Endothelial cell of umbilical vein (primary cell): ENCODE results near the gene PPM1F. TPM values are rescaled to one million over a fixed set of nuclear protein-coding genes. Genes with fewer than 3 reads are reported as not detected.

ENCODE experiments used
- BruUV-seq: library from RNA; stranded (reverse); fragments of 400-500 nt; replicated peaks from 2 replicates; lab custom pipeline; 2021; lab: Mats Ljungman, UMichigan
- CTCF ChIA-PET: fragments of 300-600, 350-600 bp; sonication (Branson Sonifier 250); formaldehyde crosslinking; loops from one replicate; lab custom pipeline; 2021; ENCODE audit warnings: antibody characterized with exemption, inconsistent platforms; lab: Charles Lee
- POLR2A ChIA-PET: fragments of 300-600, 350-600 bp; sonication (Branson Sonifier 250); formaldehyde crosslinking; loops from one replicate; lab custom pipeline; 2021; ENCODE audit warnings: antibody characterized with exemption, inconsistent platforms; lab: Charles Lee
- DNase-seq: peaks from one replicate; pipeline ENCODE4 v3.0.0-alpha.2; 2011; ENCODE audit warnings: low read depth, low spot score
- FAIRE-seq: peaks from 2 replicates; lab custom pipeline; 2011; peaks lifted over from hg19 to GRCh38; lab: Jason Lieb, UNC
- H2AFZ ChIP-seq: 2 replicates; pipeline ENCODE4 v1.6.0; 2012; ENCODE audit warnings: low read depth, low read length, control low read depth, inconsistent platforms
- H3K27ac ChIP-seq: 2 replicates; pipeline ENCODE4 v1.5.1; 2011; ENCODE audit warnings: low read depth, mild to moderate bottlenecking, control low read depth, low read length, moderate library complexity; ENCODE audit not compliant: insufficient read depth
- H3K27me3 ChIP-seq, 2 experiments: 2 replicates each; pipeline versions ENCODE4 v1.6.0 to v1.6.1; 2011; ENCODE audit warnings: low read length in 2 of 2, mixed read lengths in 1 of 2; ENCODE audit not compliant: control insufficient read depth in 2 of 2, insufficient read depth in 2 of 2
- H3K36me3 ChIP-seq, 2 experiments: 2 replicates in 1 of 2; 3 replicates in 1 of 2; pipeline ENCODE4 v1.5.1; 2011; ENCODE audit warnings: low read length in 2 of 2, mild to moderate bottlenecking in 1 of 2, moderate library complexity in 1 of 2; ENCODE audit not compliant: control insufficient read depth in 2 of 2, insufficient read depth in 2 of 2; ENCODE audit errors: extremely low read depth in 1 of 2
- H3K4me1 ChIP-seq: 3 replicates; pipeline ENCODE4 v1.5.1; 2011; ENCODE audit warnings: mild to moderate bottlenecking, low read length; ENCODE audit not compliant: control insufficient read depth, insufficient read depth; ENCODE audit errors: extremely low read depth
- H3K4me2 ChIP-seq: 2 replicates; pipeline ENCODE4 v1.6.1; 2011; ENCODE audit warnings: low read length, control low read depth, mixed read lengths; ENCODE audit not compliant: insufficient read depth
- H3K4me3 ChIP-seq, 3 experiments: fragments of 200-600 bp in 1 of 3; sonication (generic), shearing (Covaris generic) in 1 of 3; replicated peaks in 1 of 3; 2 replicates each; pipeline ENCODE4 v1.5.1; 2011 to 2016; ENCODE audit warnings: control low read depth in 3 of 3, low read length in 3 of 3, mild to moderate bottlenecking in 2 of 3, inconsistent platforms in 1 of 3, low read depth in 1 of 3, moderate library complexity in 1 of 3; ENCODE audit not compliant: insufficient read depth in 1 of 3
- H3K79me2 ChIP-seq: 2 replicates; pipeline ENCODE4 v1.6.0; 2012; ENCODE audit warnings: low read length, inconsistent platforms; ENCODE audit not compliant: control insufficient read depth, insufficient read depth
- H3K9ac ChIP-seq: replicated peaks from 2 replicates; pipeline ENCODE3; 2011; ENCODE audit warnings: low read length, control low read depth; ENCODE audit not compliant: insufficient read depth; ENCODE audit errors: extremely low read depth
- H3K9me1 ChIP-seq: replicated peaks from 3 replicates; pipeline ENCODE4 v1.6.0; 2011; ENCODE audit warnings: mild to moderate bottlenecking, low read length; ENCODE audit not compliant: control insufficient read depth, insufficient read depth; ENCODE audit errors: extremely low read depth
- H3K9me3 ChIP-seq: replicated peaks from 2 replicates; pipeline ENCODE4 v1.5.1; 2012; ENCODE audit warnings: low read length, inconsistent platforms; ENCODE audit not compliant: control insufficient read depth, insufficient read depth
- H4K20me1 ChIP-seq: replicated peaks from 2 replicates; pipeline ENCODE3; 2011; ENCODE audit warnings: mild to moderate bottlenecking, low read length; ENCODE audit not compliant: control insufficient read depth, insufficient read depth; ENCODE audit errors: extremely low read depth
- EZH2 ChIP-seq: IDR thresholded peaks from 2 replicates; pipeline ENCODE4 v1.6.1; 2012; ENCODE audit warnings: borderline replicate concordance, low read depth, mild to moderate bottlenecking, moderate library complexity, low read length, inconsistent platforms; ENCODE audit not compliant: severe bottlenecking
- FOS ChIP-seq: IDR thresholded peaks from 2 replicates; pipeline ENCODE4 v1.6.1; 2011; ENCODE audit warnings: mild to moderate bottlenecking, low read length, moderate library complexity, borderline replicate concordance; ENCODE audit not compliant: insufficient read depth
- GATA2 ChIP-seq: IDR thresholded peaks from 2 replicates; pipeline ENCODE4 v1.7.0; 2011; ENCODE audit warnings: low read depth, mild to moderate bottlenecking, moderate library complexity, mixed read lengths, low read length; ENCODE audit not compliant: insufficient read length, insufficient read depth
- JUN ChIP-seq: IDR thresholded peaks from 2 replicates; pipeline ENCODE4 v1.6.1; 2011; ENCODE audit warnings: borderline replicate concordance, low read depth; ENCODE audit not compliant: insufficient read length, insufficient read depth
- MYC ChIP-seq: IDR thresholded peaks from one replicate; pipeline ENCODE4 v1.6.1; 2011; ENCODE audit warnings: mild to moderate bottlenecking, low read depth, low read length
- POLR2A ChIP-seq: IDR thresholded peaks from 2 replicates; pipeline ENCODE4 v1.6.1; 2012; ENCODE audit warnings: low read depth, mild to moderate bottlenecking, control low read depth, low read length
- POLR2AphosphoS5 ChIP-seq: IDR thresholded peaks from 2 replicates; pipeline ENCODE4 v1.6.1; 2012; ENCODE audit warnings: low read depth, mild to moderate bottlenecking, control low read depth, low read length, moderate library complexity; ENCODE audit not compliant: insufficient read depth
- dilution Hi-C: fragments of 300-500 bp; cut with MboI; formaldehyde crosslinking; loops from one replicate; pipeline ENCODE4 v1.15.0; 2019; ENCODE audit warnings: low sequenced_read_pairs; ENCODE audit not compliant: extremely low pct_ligation_motif_present
- intact Hi-C: fragments of 100-400 bp; cut with micrococcal nuclease; formaldehyde crosslinking; loops from one replicate; pipeline ENCODE4 v1.10.0; 2022
- polyA plus RNA-seq, 4 experiments: library from polyadenylated mRNA; depleted of rRNA in 3 of 4; stranded (reverse) in 3 of 4; unstranded in 1 of 4; fragments of >200 nt; gene quantifications; 2 replicates each; pipeline versions ENCODE4 v1.2.1 to v1.2.3, GENCODE V29; 2011 to 2012; ENCODE audit warnings: missing spikeins in 1 of 4
- total RNA-seq: library from RNA; stranded (reverse); gene quantifications from 2 replicates; pipeline ENCODE4 v1.2.3, GENCODE V29; 2021
- TF ChIP-seq, protein P1 (sequence below), 2 donors: IDR thresholded peaks; 1 replicate in 1 of 2; 2 replicates in 1 of 2; pipeline ENCODE4 v1.5.1; 2011; ENCODE audit warnings: low read length in 2 of 2, mild to moderate bottlenecking in 2 of 2, moderate library complexity in 2 of 2, control low read depth in 1 of 2, inconsistent platforms in 1 of 2, low read depth in 1 of 2; ENCODE audit not compliant: insufficient read depth in 1 of 2; ENCODE audit errors: extremely low read depth in 1 of 2

The PPM1F gene
- total and polyA plus RNA-seq, 2 donors (not counting 3 experiments of a cell fraction or from before 2014, with no cell fraction given) = 107 to 178 TPM

DNA sequence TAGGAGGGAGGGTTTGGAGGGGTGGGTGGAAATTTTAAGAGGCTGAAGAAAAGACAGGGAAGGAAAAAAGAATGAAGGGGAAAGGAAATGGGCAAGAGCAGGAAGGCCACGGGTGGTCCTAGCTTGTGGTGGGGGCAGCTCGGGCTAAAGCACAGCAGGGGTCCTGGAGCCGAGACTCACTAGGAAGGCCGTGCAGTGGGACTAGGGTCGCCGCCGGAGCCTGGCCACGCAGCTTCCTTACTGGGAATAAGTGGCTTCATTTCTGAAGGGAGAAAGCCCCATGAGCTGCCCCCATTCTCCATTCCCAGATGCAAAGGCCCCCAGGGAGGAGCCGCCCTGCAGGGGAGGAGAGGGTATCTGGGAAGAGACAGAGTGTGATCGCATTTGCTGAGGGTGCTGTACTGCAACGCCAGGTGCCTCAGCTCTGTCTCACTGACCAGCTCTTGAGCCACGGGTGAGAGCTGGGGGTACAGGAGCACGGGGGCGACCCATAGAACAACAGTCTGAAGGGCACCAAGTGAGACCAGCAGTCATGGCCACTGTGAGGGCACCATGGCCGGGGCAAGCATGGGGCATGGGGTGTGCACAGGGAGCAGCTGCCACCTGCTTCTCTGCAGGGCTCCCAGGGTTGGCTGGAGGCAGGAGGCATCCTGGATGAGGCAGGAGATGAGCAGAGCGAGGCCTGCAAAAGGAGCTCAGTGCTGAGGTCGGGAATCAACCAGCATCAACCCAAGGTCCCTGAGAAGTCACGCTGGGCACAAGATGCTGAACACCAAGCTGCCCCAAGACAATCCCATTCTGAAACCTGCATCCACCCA lies 18.4 kb upstream of the PPM1F start:
- H3K27ac ChIP-seq = no peak overlapping the region
- no peaks in the 10 kb centered on the region for H3K9me3 ChIP-seq
- TF ChIP-seq FOS (no peak), EZH2 (no peak), MYC (no peak), GATA2 (no peak), POLR2A (no peak), POLR2AphosphoS5 (no peak), JUN (no peak)
- TF ChIP-seq, protein P1, sequence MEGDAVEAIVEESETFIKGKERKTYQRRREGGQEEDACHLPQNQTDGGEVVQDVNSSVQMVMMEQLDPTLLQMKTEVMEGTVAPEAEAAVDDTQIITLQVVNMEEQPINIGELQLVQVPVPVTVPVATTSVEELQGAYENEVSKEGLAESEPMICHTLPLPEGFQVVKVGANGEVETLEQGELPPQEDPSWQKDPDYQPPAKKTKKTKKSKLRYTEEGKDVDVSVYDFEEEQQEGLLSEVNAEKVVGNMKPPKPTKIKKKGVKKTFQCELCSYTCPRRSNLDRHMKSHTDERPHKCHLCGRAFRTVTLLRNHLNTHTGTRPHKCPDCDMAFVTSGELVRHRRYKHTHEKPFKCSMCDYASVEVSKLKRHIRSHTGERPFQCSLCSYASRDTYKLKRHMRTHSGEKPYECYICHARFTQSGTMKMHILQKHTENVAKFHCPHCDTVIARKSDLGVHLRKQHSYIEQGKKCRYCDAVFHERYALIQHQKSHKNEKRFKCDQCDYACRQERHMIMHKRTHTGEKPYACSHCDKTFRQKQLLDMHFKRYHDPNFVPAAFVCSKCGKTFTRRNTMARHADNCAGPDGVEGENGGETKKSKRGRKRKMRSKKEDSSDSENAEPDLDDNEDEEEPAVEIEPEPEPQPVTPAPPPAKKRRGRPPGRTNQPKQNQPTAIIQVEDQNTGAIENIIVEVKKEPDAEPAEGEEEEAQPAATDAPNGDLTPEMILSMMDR (IDR thresholded peaks at IDR 0.05; ENCODE audit: extremely low read depth in 1 of 2, insufficient read depth in 1 of 2, low read depth in 1 of 2, low read length in 2 of 2) = no peak
- DNase-seq (no peak), FAIRE-seq (no peak)
- ChIA-PET POLR2A (no interaction called here), CTCF (interaction anchor here (1.6 to 3.4 kb wide), 4 partner anchors 18 to 342 kb away, joined by 3 to 26 read pairs (median 15); partner anchors contain the start of gene PPM1F)
- H3K4me1 ChIP-seq = no peaks in the 10 kb centered on the region
- H3K9ac ChIP-seq = no peak overlapping the region
- no peaks in the 10 kb centered on the region for H3K27me3 ChIP-seq
- no TSS peak for BruUV-seq
- no peaks in the 10 kb centered on the region for H3K79me2 ChIP-seq
- H3K4me3 ChIP-seq = no peak overlapping the region
- peaks cover 34 to 50% of the 10 kb centered on the region in 2 experiments for H3K36me3 ChIP-seq
- no peaks in the 10 kb centered on the region for H3K9me1 ChIP-seq
- intact Hi-C loops = no loop called here
- no peaks in the 10 kb centered on the region for H4K20me1 ChIP-seq
- H3K4me2 ChIP-seq = no peak overlapping the region
- H2AFZ ChIP-seq = no peak overlapping the region
- dilution Hi-C loops = no loop called here
